Smooth muscle cell (in vitro differentiated cells): ENCODE results near the gene DUSP9. TPM values are rescaled to one million over a fixed set of nuclear protein-coding genes. Genes with fewer than 3 reads are reported as not detected.
A peak's percentile ranks its signal among the peaks of the same experiment; 100 is the strongest.

Source experiments
- DNase-seq: peaks from one replicate; lab custom pipeline; 2025; ENCODE audit not compliant: unreplicated experiment; lab: John Stamatoyannopoulos, UW
- H2AFZ ChIP-seq: fragments of 200-600 bp; sonication (generic); 2 replicates; pipeline ENCODE4 v1.6.0; 2016; ENCODE audit warnings: antibody characterized with exemption, low read depth, mild to moderate bottlenecking
- H3F3A ChIP-seq: fragments of 200-600 bp; sonication (generic); 2 replicates; pipeline ENCODE4 v1.6.0; 2017; ENCODE audit warnings: antibody characterized with exemption, low read depth
- H3K27ac ChIP-seq: fragments of 200-600 bp; sonication (generic); 2 replicates; pipeline ENCODE4 v1.5.1; 2016; ENCODE audit warnings: low read depth, mild to moderate bottlenecking
- H3K27me3 ChIP-seq: fragments of 200-600 bp; sonication (generic); 2 replicates; pipeline ENCODE4 v1.6.1; 2016; ENCODE audit warnings: low read depth, mild to moderate bottlenecking
- H3K36me3 ChIP-seq: fragments of 200-600 bp; sonication (generic); 2 replicates; pipeline ENCODE4 v1.5.1; 2016; ENCODE audit warnings: low read depth
- H3K4me1 ChIP-seq: fragments of 200-600 bp; sonication (generic); 2 replicates; pipeline ENCODE4 v1.5.1; 2016; ENCODE audit warnings: low read depth
- H3K4me2 ChIP-seq: fragments of 200-600 bp; sonication (generic); 2 replicates; pipeline ENCODE4 v1.6.0; 2016; ENCODE audit warnings: mild to moderate bottlenecking
- H3K4me3 ChIP-seq: fragments of 200-600 bp; sonication (generic); 2 replicates; pipeline ENCODE4 v1.5.1; 2016; ENCODE audit warnings: mild to moderate bottlenecking
- H3K79me2 ChIP-seq: fragments of 200-600 bp; sonication (generic); 2 replicates; pipeline ENCODE4 v1.6.0; 2016; ENCODE audit warnings: low read depth, mild to moderate bottlenecking
- H3K9ac ChIP-seq: fragments of 200-600 bp; sonication (generic); 2 replicates; pipeline ENCODE4 v1.6.0; 2016; ENCODE audit warnings: low read depth
- H3K9me3 ChIP-seq: fragments of 200-600 bp; sonication (generic); replicated peaks from 2 replicates; pipeline ENCODE4 v1.5.1; 2016; ENCODE audit warnings: low read depth
- H4K20me1 ChIP-seq: fragments of 200-600 bp; sonication (generic); 2 replicates; pipeline ENCODE4 v1.6.0; 2016; ENCODE audit warnings: low read depth
- WGBS: methylation state at CpG from one replicate; pipeline ENCODE4 v1.1.7; 2016; ENCODE audit warnings: low lambda C conversion rate; 5-methylcytosine and 5-hydroxymethylcytosine counted together
- polyA plus RNA-seq: library from polyadenylated mRNA; unstranded; fragments of >200 nt; fragmentation: Nextera tagmentation; extraction: Ambion mirVana; gene quantifications from 2 replicates; pipeline ENCODE4 v1.2.1, GENCODE V29; 2016
- total RNA-seq: library from RNA; depleted of rRNA; stranded (reverse); fragments of >200 nt; gene quantifications from 2 replicates; pipeline ENCODE4 v1.2.3, GENCODE V29; 2014
- TF ChIP-seq, protein P1 (sequence below): fragments of 200-600 bp; sonication (generic); IDR thresholded peaks from 2 replicates; pipeline ENCODE4 v1.5.1; 2017; ENCODE audit warnings: borderline replicate concordance, mild to moderate bottlenecking, antibody characterized with exemption; ENCODE audit not compliant: insufficient read depth, poor library complexity, severe bottlenecking

Gene DUSP9
- total and polyA plus RNA-seq, 2 experiments from 2014 or later = 3.0 to 11.3 TPM

DNA sequence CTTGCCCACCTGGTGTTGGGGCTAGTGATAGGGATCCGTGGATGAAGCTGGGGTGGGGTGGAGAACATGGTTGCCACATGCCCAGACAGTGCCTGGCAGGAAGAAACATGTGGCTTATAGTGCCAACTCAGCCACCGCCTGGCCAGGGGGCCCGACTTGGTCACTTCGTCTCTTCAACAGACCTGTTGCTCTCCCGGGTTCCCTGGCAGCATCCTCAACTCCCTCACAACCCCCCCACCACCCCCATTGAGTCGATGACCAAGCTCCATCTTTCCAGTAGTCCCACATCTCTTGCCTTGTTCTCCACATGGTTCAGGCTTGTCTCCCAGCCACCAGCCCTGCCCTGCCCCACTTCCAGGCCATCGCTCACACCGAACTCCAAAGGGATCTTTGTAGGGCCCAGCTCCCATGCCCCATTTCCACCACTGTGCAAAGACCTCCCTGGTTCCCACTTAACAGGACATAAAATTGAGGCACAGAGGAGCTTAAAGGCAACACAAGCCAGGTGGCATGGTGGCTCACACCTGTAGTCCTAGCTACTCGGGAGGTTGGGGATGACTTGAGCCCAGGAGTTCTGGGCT lies 18.8 kb downstream of the DUSP9 start:
- H3K27me3 ChIP-seq = peaks cover 33% of the 10 kb centered on the region
- no peak overlapping the region for H3K9ac ChIP-seq
- 90% methylated on average over 9 of the region's 9 CpGs for WGBS
- no peaks in the 10 kb centered on the region for H3K9me3 ChIP-seq
- no peaks in the 10 kb centered on the region for H3F3A ChIP-seq
- no peaks in the 10 kb centered on the region for H3K36me3 ChIP-seq
- H3K4me2 ChIP-seq = no peak overlapping the region
- H4K20me1 ChIP-seq = no peaks in the 10 kb centered on the region
- no peak overlapping the region for H3K27ac ChIP-seq
- H3K4me3 ChIP-seq = no peak overlapping the region
- H3K4me1 ChIP-seq = no peaks in the 10 kb centered on the region
- H3K79me2 ChIP-seq = no peaks in the 10 kb centered on the region
- no peak overlapping the region for H2AFZ ChIP-seq
- DNase-seq = no peak
- TF ChIP-seq, protein P1, sequence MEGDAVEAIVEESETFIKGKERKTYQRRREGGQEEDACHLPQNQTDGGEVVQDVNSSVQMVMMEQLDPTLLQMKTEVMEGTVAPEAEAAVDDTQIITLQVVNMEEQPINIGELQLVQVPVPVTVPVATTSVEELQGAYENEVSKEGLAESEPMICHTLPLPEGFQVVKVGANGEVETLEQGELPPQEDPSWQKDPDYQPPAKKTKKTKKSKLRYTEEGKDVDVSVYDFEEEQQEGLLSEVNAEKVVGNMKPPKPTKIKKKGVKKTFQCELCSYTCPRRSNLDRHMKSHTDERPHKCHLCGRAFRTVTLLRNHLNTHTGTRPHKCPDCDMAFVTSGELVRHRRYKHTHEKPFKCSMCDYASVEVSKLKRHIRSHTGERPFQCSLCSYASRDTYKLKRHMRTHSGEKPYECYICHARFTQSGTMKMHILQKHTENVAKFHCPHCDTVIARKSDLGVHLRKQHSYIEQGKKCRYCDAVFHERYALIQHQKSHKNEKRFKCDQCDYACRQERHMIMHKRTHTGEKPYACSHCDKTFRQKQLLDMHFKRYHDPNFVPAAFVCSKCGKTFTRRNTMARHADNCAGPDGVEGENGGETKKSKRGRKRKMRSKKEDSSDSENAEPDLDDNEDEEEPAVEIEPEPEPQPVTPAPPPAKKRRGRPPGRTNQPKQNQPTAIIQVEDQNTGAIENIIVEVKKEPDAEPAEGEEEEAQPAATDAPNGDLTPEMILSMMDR = no peak

DNA sequence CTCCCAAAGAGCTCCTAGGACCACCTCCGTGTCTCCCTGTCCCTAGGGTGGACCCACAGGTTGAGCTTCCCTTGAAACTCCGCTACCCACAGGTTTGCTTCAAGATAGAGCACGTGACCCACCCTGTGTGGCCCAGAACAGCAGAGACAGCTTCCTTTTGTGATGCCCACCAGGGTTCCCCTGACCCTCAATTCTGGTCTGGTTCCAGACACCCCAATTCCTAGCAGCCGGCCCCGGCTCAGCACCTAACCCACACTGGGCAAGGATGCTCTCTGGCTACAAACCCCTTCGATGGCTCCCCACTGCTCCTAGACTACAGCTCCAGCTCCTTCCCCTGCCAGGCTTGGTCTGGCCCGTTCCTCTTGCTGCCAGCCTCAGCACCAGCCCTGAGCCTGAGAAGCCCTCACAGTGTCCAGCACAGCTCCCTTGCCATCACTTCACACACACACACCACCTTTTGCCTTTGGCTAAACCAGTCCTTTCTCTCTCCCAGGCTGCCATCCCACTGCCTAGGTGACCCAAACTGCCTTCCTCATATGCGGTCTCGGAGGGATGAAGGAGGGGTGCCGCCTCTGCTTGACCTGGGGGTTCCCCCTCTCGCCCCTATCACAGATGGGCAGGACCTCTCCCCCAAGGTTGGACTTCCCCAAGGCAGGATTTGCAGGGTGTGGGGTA lies 20.4 kb downstream of the DUSP9 start:
- H4K20me1 ChIP-seq = no peaks in the 10 kb centered on the region
- H3K36me3 ChIP-seq = no peaks in the 10 kb centered on the region
- 76% methylated on average over 11 of the region's 11 CpGs for WGBS
- no peak overlapping the region for H3K9ac ChIP-seq
- no peaks in the 10 kb centered on the region for H3K9me3 ChIP-seq
- no peak overlapping the region for H3K27ac ChIP-seq
- no peak overlapping the region for H3K4me2 ChIP-seq
- H3K27me3 ChIP-seq = peaks cover 18% of the 10 kb centered on the region
- no peaks in the 10 kb centered on the region for H3F3A ChIP-seq
- H2AFZ ChIP-seq = no peak overlapping the region
- TF ChIP-seq, protein P1 = no peak
- H3K79me2 ChIP-seq = no peaks in the 10 kb centered on the region
- no peaks in the 10 kb centered on the region for H3K4me1 ChIP-seq
- no peak for DNase-seq
- no peak overlapping the region for H3K4me3 ChIP-seq

DNA sequence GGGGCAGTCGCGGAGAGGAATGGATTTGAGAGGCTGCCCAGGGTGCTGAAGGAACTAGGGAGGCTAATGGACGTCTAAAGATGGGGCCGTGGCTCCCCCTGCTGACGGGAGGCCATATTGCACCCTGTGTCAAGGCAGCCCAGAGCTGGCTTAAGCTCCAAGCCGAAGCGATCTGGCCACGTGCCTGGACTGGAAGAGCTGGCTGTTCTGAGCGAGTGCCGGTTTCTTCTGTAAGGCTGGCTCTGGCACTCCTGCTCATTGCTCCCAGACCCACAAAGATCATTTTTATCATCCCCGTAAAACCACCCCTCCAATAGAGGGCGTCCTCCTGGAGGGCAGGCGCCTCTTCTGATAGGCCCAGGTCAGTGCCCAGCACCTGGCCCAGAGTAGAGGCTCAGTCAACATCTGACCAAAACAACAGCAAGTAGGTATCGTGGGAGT lies 21.0 kb downstream of the DUSP9 start:
- Histone ChIP-seq H3K27ac (no peak overlapping the region), H4K20me1 (no peaks in the 10 kb centered on the region), H3F3A (no peaks in the 10 kb centered on the region), H3K4me2 (no peak overlapping the region), H2AFZ (no peak overlapping the region), H3K9me3 (no peaks in the 10 kb centered on the region), H3K79me2 (no peaks in the 10 kb centered on the region), H3K36me3 (no peaks in the 10 kb centered on the region), H3K9ac (no peak overlapping the region), H3K27me3 (peaks cover 15% of the 10 kb centered on the region), H3K4me3 (no peak overlapping the region), H3K4me1 (no peaks in the 10 kb centered on the region)
- peak; percentile 47 for DNase-seq
- WGBS = 39% methylated on average over 14 of the region's 14 CpGs
- TF ChIP-seq, protein P1 = peak; percentile 73
